Measurements from ENCODE around the gene IFITM5.

Gene IFITM5

GRCh38 chr11:297051-297585 lies 2.2 kb downstream of the IFITM5 start:
- no peak for DNase-seq (ENCODE audit: extremely low read depth, insufficient read length)
- Histone ChIP-seq H3K27me3 (replicated peaks; ENCODE audit: control insufficient read depth, insufficient read depth, low read length) (no peaks in the 10 kb centered on the region; the same call in 1 of the 2 replicates), H3K4me3 (replicated peaks; ENCODE audit: low read depth, low read length) (no peak overlapping the region), H3K36me3 (ENCODE audit: control insufficient read depth, insufficient read depth, low read length) (peaks cover 1% of the 10 kb centered on the region)
- TF ChIP-seq CTCF (IDR thresholded peaks at IDR 0.05; ENCODE audit: insufficient read depth, low read length, poor library complexity, severe bottlenecking) = no peak

- peak; percentile 8 for DNase-seq (ENCODE audit: extremely low read depth, insufficient read length)
- Histone ChIP-seq H3K4me3 (replicated peaks; ENCODE audit: low read depth, low read length) (no peak overlapping the region), H3K36me3 (ENCODE audit: control insufficient read depth, insufficient read depth, low read length) (peaks cover 1% of the 10 kb centered on the region), H3K27me3 (replicated peaks; ENCODE audit: control insufficient read depth, insufficient read depth, low read length) (no peaks in the 10 kb centered on the region; the same call in 1 of the 2 replicates)
- TF ChIP-seq CTCF (IDR thresholded peaks at IDR 0.05; ENCODE audit: insufficient read depth, low read length, poor library complexity, severe bottlenecking) = no peak
These were observed 2.9 kb downstream of the IFITM5 start for GRCh38 chr11:296171-297050.

DNA sequence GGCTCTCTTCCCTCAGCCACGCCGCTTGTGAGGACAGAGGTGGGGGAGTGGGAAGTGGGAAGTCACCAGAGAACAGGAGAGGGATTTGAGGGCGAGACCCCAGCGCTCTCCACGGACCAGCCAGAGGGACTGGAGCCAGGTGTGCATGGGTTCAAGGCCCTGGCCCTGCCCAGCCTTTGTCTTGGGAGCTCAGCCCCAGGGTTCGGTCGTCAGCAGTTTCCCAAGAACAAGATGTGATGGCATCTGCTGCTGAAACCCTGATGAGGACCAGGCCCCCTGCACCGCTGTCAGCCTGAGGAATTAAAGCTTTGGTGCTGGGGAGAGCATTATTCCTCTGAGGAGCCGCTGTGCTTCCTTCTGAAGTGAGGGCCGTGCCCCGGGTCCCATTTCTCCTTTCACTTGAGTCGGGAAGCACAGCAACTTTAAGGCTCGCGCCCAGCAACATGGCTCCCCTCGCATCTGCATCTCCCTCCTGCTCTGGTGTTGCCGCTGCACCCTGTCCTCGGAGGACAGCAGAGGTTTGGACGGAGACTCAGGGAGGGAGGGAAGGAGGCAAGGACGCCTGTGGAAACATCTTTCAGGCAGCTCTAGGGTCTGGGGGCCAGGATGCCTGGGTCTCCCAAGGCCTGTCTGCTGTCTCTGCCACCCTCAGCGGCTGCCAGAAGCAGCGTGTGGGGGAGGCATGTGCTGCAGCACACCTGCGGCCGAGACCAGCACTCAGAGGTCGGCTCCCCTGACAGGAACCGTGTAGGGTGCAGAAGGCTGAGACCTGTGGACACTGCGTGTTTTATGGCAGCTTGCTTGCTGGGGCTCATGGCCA lies 3.8 kb downstream of the IFITM5 start:
- Histone ChIP-seq H3K4me3 (replicated peaks; ENCODE audit: low read depth, low read length) (no peak overlapping the region), H3K36me3 (ENCODE audit: control insufficient read depth, insufficient read depth, low read length) (peaks cover 1% of the 10 kb centered on the region), H3K27me3 (replicated peaks; ENCODE audit: control insufficient read depth, insufficient read depth, low read length) (no peaks in the 10 kb centered on the region; the same call in 1 of the 2 replicates)
- DNase-seq (ENCODE audit: extremely low read depth, insufficient read length) = no peak
- no peak for TF ChIP-seq CTCF (IDR thresholded peaks at IDR 0.05; ENCODE audit: insufficient read depth, low read length, poor library complexity, severe bottlenecking)

GRCh38 chr11:294780-295179 lies 4.5 kb downstream of the IFITM5 start:
- no peaks in the 10 kb centered on the region for H3K27me3 ChIP-seq (replicated peaks; ENCODE audit: control insufficient read depth, insufficient read depth, low read length)
- peaks cover 1% of the 10 kb centered on the region for H3K36me3 ChIP-seq (ENCODE audit: control insufficient read depth, insufficient read depth, low read length)
- H3K4me3 ChIP-seq (replicated peaks; ENCODE audit: low read depth, low read length) = no peak overlapping the region
- DNase-seq (ENCODE audit: extremely low read depth, insufficient read length) = no peak
- TF ChIP-seq CTCF (IDR thresholded peaks at IDR 0.05; ENCODE audit: insufficient read depth, low read length, poor library complexity, severe bottlenecking) = no peak

- Histone ChIP-seq H3K4me3 (replicated peaks; ENCODE audit: low read depth, low read length) (no peak overlapping the region), H3K27me3 (replicated peaks; ENCODE audit: control insufficient read depth, insufficient read depth, low read length) (no peaks in the 10 kb centered on the region), H3K36me3 (ENCODE audit: control insufficient read depth, insufficient read depth, low read length) (peaks cover 1% of the 10 kb centered on the region)
- TF ChIP-seq CTCF (IDR thresholded peaks at IDR 0.05; ENCODE audit: insufficient read depth, low read length, poor library complexity, severe bottlenecking) = no peak
- no peak for DNase-seq (ENCODE audit: extremely low read depth, insufficient read length)
These were observed 5.3 kb downstream of the IFITM5 start for GRCh38 chr11:293852-294661.

Data from GM06990 (cell line).